Right ventricle myocardium superior (tissue), 1 donor: ENCODE results near the gene UBE3C. TPM values are rescaled to one million over a fixed set of nuclear protein-coding genes. Genes with fewer than 3 reads are reported as not detected.
"Not testable (repeated sequence)": the region's sequence is repeated elsewhere in the genome, so short reads cannot be mapped to it uniquely, and the experiment has no call there.

Experiments used
- ATAC-seq: fragments of 200-7000 bp; cut with Tn5 transposase; one replicate; pipeline ENCODE4 v1.9.1; 2020; ENCODE audit warnings: mild to moderate bottlenecking; ENCODE audit not compliant: poor library complexity
- DNase-seq: peaks from one replicate; pipeline ENCODE4 v3.0.0-alpha.2; 2020
- intact Hi-C: fragments of 100-400 bp; cut with DNase I; formaldehyde crosslinking; loops from one replicate; pipeline ENCODE4 v1.11.2; 2022
- total RNA-seq: library from RNA; stranded (reverse); fragmentation: NEBNext Ultra II Directional; extraction: Animal tissue kit (Norgen Biotek cat#: 25700); gene quantifications from one replicate; pipeline ENCODE4 v1.2.1, GENCODE V29; 2021
- donor health status: DM: no; HTN: yes; CAD: no; lungs with severe emphysema.

UBE3C gene
- total RNA-seq, 1 donor from 2014 or later: 48.7 TPM

- intact Hi-C loops: no loop called here
- no peak for DNase-seq
- ATAC-seq: no peak
These were observed 80.4 kb downstream of the UBE3C start for GRCh38 chr7:157219154-157219553.

- DNase-seq: no peak
- ATAC-seq: no peak
- intact Hi-C loops: no loop called here
These were observed 82.3 kb downstream of the UBE3C start for GRCh38 chr7:157220916-157221569.

- DNase-seq (no peak), ATAC-seq (no peak)
- intact Hi-C loops: no loop called here
These were observed 84.0 kb downstream of the UBE3C start for GRCh38 chr7:157222687-157223086.

- ATAC-seq (no peak), DNase-seq (no peak)
- intact Hi-C loops: no loop called here
These were observed 85.9 kb downstream of the UBE3C start for GRCh38 chr7:157224627-157225026.

- DNase-seq: no peak
- ATAC-seq: no peak
These were observed 90.2 kb downstream of the UBE3C start for GRCh38 chr7:157228864-157229422.

GRCh38 chr7:157233677-157234076 is 95.0 kb downstream of the UBE3C start:
- no peak for DNase-seq
- intact Hi-C loops: no loop called here
- no peak for ATAC-seq

More at GRCh38 chr7:157228864-157229422, 90.2 kb downstream of the UBE3C start:
- intact Hi-C loops: no loop called here

GRCh38 chr7:157234271-157234670 is 95.5 kb downstream of the UBE3C start:
- DNase-seq: no peak
- ATAC-seq: no peak
- intact Hi-C loops: no loop called here

GRCh38 chr7:157235357-157236333 is 96.9 kb downstream of the UBE3C start:
- no peak for DNase-seq
- ATAC-seq: no peak
- intact Hi-C loops: no loop called here

GRCh38 chr7:157238087-157238486 is 99.4 kb downstream of the UBE3C start:
- no peak for ATAC-seq

GRCh38 chr7:157239571-157240270 is 101.0 kb downstream of the UBE3C start:
- intact Hi-C loops: no loop called here
- no peak for ATAC-seq

More at GRCh38 chr7:157238087-157238486, 99.4 kb downstream of the UBE3C start:
- intact Hi-C loops: no loop called here
- no peak for DNase-seq

GRCh38 chr7:157241631-157242030 is 102.9 kb downstream of the UBE3C start:
- intact Hi-C loops: no loop called here
- DNase-seq (no peak), ATAC-seq (no peak)

More at GRCh38 chr7:157239571-157240270, 101.0 kb downstream of the UBE3C start:
- no peak for DNase-seq

- intact Hi-C loops: no loop called here
- ATAC-seq: no peak
These were observed 106.0 kb downstream of the UBE3C start for GRCh38 chr7:157244516-157245294.

GRCh38 chr7:157246052-157246451 is 107.3 kb downstream of the UBE3C start:
- intact Hi-C loops: no loop called here
- ATAC-seq (no peak), DNase-seq (no peak)

More at GRCh38 chr7:157244516-157245294, 106.0 kb downstream of the UBE3C start:
- DNase-seq: no peak

- DNase-seq (no peak), ATAC-seq (no peak)
- intact Hi-C loops: no loop called here
These were observed 109.9 kb downstream of the UBE3C start for GRCh38 chr7:157248659-157249058.

- intact Hi-C loops: no loop called here
- peak; percentile 75 for ATAC-seq
- no peak for DNase-seq
These were observed 112.0 kb downstream of the UBE3C start for GRCh38 chr7:157250605-157251228.

GRCh38 chr7:157251817-157252216 is 113.1 kb downstream of the UBE3C start:
- intact Hi-C loops: not testable (repeated sequence)

GRCh38 chr7:157253850-157254249 is 115.1 kb downstream of the UBE3C start:
- intact Hi-C loops: no loop called here
- ATAC-seq (peak; percentile 83), DNase-seq (peak; percentile 84)

More at GRCh38 chr7:157251817-157252216, 113.1 kb downstream of the UBE3C start:
- not testable (repeated sequence) for ATAC-seq, DNase-seq
